Fibroblast of skin of back (primary cell): ENCODE data around the gene BBC3.
A peak's percentile ranks its signal among the peaks of the same experiment; 100 is the strongest.

Source experiments
- DNase-seq: peaks from one replicate; pipeline ENCODE4 v3.0.0-alpha.2; 2013

The BBC3 gene

GRCh38 chr19:47231215-47232054 lies 436 bp upstream of the BBC3 start:
- DNase-seq, result peak; percentile 85

- peak; percentile 46 for DNase-seq
Measured at GRCh38 chr19:47230054-47230920, 712 bp downstream of the BBC3 start.

GRCh38 chr19:47229676-47230053 lies 1.3 kb downstream of the BBC3 start:
- DNase-seq, result peak; percentile 35

GRCh38 chr19:47228937-47229675 lies 1.9 kb downstream of the BBC3 start:
- DNase-seq, result peak; percentile 34

- DNase-seq, result peak; percentile 42
Measured at GRCh38 chr19:47228168-47228936, 2.6 kb downstream of the BBC3 start.

- peak; percentile 95 for DNase-seq
Measured at GRCh38 chr19:47227352-47228167, 3.4 kb downstream of the BBC3 start.

- peak; percentile 89 for DNase-seq
Measured at GRCh38 chr19:47226426-47227351, 4.3 kb downstream of the BBC3 start.

GRCh38 chr19:47225746-47226425 lies 5.1 kb downstream of the BBC3 start:
- peak; percentile 85 for DNase-seq

- DNase-seq, result no peak
Measured at GRCh38 chr19:47221890-47222289, 9.1 kb downstream of the BBC3 start.

GRCh38 chr19:47221080-47221841 lies 9.7 kb downstream of the BBC3 start:
- no peak for DNase-seq

- no peak for DNase-seq
Measured at GRCh38 chr19:47215581-47215980, 15.4 kb downstream of the BBC3 start.

- DNase-seq, result peak; percentile 82
Measured at GRCh38 chr19:47210689-47211316, 20.2 kb downstream of the BBC3 start.

GRCh38 chr19:47210180-47210490 lies 20.9 kb downstream of the BBC3 start:
- DNase-seq, result peak; percentile 21

GRCh38 chr19:47209319-47210179 lies 21.4 kb downstream of the BBC3 start:
- DNase-seq, result peak; percentile 7

- DNase-seq, result no peak
Measured at GRCh38 chr19:47203254-47203653, 27.7 kb downstream of the BBC3 start.

- no peak for DNase-seq
Measured at GRCh38 chr19:47200530-47200929, 30.5 kb downstream of the BBC3 start.

- DNase-seq, result no peak
Measured at GRCh38 chr19:47197141-47197540, 33.9 kb downstream of the BBC3 start.
